NT2/D1 (cell line): ENCODE measurements around the gene TLR3.

Experiments
- SUZ12 ChIP-seq: IDR thresholded peaks from 2 replicates; pipeline ENCODE4 v1.6.1; 2011; ENCODE audit not compliant: insufficient read length, insufficient read depth; ENCODE audit errors: extremely low read depth
- YY1 ChIP-seq: IDR thresholded peaks from 2 replicates; pipeline ENCODE4 v1.6.1; 2011; ENCODE audit not compliant: insufficient read length, insufficient read depth
- ZNF274 ChIP-seq: IDR thresholded peaks from 2 replicates; pipeline ENCODE4 v1.6.1; 2011; ENCODE audit warnings: mild to moderate bottlenecking, low read depth, low read length

- TF ChIP-seq YY1 = no peak
- TF ChIP-seq ZNF274 = no peak
- no peak for TF ChIP-seq SUZ12
These were observed 26.4 kb downstream of the TLR3 start for GRCh38 chr4:186095406-186095805.
